ENCODE results near the gene HMX1. TPM values are rescaled to one million over a fixed set of nuclear protein-coding genes. Genes with fewer than 3 reads are reported as not detected.

HMX1 gene
- polyA plus RNA-seq, 1 donor = not detected

- DNase-seq = no peak
These were observed 2.4 kb downstream of the HMX1 start for GRCh38 chr4:8869002-8869897.

- no peak for DNase-seq
These were observed 3.2 kb downstream of the HMX1 start for GRCh38 chr4:8868321-8869001.

GRCh38 chr4:8867624-8868320 is 3.9 kb downstream of the HMX1 start:
- no peak for DNase-seq

DNA sequence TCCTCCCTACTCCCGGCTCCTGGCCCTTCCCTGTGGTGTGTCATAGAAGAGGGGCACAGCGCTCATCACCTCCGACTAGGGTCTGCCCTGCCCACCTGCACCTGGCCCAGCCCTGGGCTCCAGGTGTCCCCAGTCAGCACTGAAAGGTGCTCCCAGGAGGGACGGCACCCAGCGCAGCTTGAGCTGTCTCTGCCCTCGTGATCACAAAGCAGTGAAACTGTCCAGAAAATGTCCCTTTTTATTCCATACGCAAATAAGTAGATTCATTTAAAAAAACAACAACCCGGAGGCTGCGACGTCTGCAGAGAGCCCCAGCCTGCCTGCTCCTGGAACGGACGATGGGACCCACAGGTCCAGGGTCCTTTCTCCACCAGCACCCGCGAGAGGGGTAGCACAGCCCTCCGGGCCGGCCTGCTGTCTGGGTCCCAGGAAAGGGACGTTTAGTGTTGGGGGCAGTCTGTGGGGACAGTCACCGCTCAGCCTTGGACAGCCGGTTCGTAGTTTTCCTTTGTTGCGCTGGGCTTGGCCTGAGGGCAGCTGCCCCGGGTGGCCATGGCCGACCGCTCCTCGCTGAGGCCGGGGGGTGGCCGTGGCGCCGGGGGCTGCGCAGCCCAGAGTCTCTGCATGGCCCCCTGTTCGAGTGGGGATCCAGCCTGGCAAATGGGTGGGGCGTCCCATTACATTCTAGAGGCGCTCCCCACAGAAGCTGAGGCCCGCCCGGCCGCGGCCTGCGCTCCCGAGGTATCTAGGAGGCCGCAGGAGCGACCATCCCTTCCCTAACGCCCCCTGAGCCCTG is 4.6 kb downstream of the HMX1 start:
- no peak for DNase-seq

GRCh38 chr4:8866421-8866820 is 5.2 kb downstream of the HMX1 start:
- no peak for DNase-seq

DNA sequence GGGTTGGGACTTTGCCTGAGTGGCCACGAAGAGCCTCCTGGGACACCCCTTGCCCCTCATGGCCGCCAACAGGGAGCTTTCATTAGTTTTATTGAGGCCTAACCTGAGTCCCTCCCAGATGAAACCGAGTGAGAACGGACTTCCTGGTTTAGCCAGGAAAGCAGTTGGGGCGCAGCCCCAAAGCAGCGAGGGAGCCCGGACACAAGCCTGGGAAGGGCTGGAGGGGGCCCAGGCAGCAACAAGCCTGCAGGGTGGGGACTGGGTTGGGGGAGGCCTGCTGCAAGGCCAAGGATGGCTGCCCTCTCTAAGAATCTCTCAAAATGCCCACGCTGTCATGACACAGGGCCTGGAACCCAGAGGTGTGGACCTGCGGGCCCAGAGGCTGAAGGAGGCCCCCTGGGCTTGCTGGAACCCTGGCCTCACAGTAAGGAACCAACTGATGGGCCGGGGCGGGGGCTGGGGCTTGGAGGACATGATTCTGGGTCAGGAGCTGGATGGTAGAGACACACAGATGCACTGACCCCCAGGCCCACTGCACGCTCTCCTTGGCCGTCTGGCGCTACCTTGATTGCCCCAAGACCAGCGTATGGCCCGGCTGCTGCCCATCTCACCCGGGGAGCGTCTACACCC is 5.8 kb downstream of the HMX1 start:
- no peak for DNase-seq

GRCh38 chr4:8864912-8865680 is 6.5 kb downstream of the HMX1 start:
- DNase-seq = no peak

- no peak for DNase-seq
These were observed 7.7 kb downstream of the HMX1 start for GRCh38 chr4:8863686-8864682.

DNA sequence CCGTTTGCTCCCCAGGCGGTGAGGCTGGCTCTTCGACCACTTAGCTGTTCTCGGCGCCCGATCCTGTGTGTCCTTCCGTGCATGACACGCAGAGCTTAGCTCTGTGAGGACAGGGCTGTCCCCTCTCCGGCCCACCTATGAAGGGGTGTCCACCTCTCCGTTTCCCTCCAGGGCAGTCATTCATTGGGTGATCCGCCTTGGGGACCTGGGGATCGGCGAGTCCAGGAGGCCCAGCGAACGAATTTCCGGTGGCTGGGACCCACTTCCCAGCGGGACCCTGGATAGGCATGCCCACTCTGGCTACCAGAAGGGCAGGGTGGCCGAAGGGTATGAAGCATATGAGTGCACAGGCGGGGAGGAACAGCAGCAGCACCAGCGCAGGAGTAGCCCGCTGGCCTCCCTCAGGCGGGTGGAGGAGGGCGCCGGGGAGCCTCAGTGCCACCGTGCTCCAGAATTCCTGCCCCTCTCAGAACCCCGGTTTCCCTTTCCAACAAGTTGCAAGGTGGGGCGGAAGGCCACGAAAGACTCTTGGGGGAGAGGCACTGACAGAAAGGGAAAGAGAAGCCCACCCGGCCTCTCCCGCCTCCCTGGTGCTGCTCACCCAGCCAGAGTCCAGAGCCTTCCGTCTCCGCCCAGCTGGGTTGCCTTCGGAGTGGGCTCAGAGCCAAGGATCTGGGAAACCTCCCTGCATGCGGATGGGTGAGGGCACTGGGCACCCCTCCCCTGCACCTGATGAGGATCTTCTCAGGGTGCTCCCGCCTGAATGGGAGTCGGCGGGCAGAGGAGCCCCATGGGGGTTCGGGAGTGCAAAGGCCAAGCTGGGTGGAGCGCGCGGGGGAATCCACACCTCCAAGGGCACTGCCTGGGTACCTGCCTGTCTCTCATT is 8.6 kb downstream of the HMX1 start:
- no peak for DNase-seq

GRCh38 chr4:8862334-8862733 is 9.3 kb downstream of the HMX1 start:
- no peak for DNase-seq

DNA sequence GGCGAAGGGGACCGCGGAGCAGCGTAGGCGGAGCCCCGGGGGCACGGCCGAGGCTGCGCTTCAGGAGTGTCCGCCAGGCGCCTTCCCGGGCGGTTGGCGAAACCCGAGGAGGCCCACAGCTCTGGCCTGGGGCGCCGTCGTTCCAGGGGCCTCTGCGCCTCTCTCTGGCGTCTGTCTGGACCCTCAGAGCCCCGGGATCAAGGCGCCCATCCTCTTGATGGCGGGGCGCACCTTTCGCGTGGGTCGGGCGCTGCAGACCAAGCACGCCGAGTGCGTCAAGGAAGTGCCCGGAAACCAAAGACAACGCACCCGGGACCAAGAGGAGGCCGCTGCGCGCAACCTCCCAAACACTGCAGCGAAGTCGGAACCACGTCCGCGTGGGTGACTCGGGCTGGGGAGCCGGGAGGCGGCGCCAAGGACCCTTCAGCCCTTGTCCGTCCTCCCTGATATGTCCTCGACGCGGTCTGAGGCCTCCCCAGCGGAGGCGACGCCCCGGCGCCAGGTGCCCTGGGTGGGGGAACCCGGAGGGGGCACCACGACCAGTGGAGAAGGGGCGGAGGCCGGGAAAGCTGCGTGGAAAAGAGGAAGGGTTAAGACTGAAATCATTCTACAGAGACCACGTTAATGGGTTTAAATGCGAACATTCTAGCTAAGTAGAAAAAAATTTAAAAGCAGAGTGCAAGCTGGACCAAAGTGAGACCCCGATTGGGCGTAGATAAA is 9.9 kb downstream of the HMX1 start:
- DNase-seq = no peak

DNA sequence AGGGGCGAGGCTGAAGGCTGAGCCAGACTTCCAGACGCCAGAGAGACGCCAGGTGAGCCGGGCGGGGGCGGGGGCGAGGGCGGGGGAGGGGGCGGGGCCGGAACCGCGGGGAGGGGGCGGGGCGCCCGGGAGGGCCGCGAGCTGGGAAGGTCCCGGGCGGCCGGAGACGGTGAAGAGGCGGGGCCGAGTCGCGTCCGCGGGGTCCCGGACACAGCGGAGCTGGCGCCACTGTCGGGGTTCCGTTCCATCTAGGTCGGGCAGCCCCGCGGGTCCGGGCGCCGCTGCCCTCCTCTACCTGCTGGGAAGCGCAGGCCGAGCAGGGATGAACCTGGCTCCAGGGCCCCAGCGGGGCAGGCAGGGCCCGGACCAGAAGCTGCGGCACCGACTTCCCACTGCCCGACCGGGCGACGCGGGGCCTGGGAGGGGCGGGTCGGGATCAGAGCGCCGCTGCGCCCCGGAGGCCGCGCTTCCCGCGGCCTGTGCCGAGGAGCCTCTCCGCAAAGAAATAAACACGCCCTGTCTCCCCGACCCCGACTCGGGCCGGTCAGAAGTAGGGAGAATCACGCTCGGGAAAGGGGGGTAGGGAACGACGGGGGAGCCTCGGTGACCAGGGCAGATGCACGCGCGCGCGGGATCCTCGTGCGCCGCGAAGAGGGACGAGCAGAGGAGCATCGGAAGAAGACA is 10.6 kb downstream of the HMX1 start:
- no peak for DNase-seq

GRCh38 chr4:8860096-8860891 is 11.3 kb downstream of the HMX1 start:
- no peak for DNase-seq

DNA sequence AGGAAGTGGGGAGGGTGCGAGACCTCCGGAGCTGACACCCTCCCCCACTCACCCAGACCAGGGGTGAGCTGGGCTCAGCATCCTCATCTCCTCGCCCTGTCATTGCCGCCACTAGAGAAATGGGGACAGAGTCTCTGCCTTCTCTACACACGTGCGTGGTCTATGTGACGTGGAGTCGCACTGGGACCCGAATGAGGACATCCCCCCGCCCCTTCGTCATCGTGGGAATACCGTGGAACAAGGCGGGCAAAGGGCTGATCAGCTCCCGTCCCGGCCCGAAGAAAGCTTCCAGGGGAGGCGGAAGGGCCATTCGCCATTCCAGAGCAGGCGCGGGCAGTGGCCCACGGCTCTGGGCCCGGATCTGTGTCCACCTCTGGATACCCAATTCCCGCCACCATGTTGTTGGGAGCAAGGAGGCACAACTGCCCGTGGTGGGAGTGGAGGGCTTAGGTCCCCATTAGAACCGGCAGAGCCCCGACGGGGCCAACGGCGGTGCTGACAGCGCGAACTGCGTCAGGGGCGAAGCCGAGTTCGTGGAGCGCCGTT is 12.0 kb downstream of the HMX1 start:
- DNase-seq = no peak

DNA sequence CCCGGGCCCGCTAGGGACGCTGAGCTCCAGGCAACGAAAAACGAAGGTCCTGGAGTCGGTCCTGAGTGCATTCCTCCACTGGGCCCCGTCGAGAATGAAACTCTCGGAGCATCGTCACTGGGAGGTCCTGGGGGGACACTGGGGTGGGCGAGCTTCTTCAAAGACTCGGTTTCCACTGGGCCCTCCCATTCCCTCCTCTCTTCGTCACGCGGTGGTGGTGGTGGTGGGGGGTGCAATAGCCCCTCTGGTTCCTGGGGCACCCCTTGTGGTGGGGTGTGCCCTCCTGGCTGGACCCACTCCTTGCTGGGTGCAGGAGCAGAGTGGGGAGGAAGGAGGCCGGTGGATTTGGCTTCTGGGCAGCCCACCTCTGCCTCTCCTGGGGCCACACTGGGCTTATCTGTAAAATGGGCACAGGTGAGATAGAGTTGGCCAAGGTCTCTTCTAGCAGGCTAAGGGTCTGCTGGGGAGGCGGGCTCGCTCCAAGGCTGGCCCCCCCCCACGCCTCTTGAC is 12.9 kb downstream of the HMX1 start:
- DNase-seq = no peak
